GM18868 (cell line): Measurements from ENCODE around the gene SEC61B.
A peak's percentile ranks its signal among the peaks of the same experiment; 100 is the strongest.

Experiments used
- ATAC-seq: cut with Tn5 transposase; IDR thresholded peaks from one replicate; pipeline ENCODE4 v1.9.1; 2021; ENCODE audit warnings: mild to moderate bottlenecking, moderate library complexity; ENCODE audit not compliant: unreplicated experiment

The SEC61B gene

DNA sequence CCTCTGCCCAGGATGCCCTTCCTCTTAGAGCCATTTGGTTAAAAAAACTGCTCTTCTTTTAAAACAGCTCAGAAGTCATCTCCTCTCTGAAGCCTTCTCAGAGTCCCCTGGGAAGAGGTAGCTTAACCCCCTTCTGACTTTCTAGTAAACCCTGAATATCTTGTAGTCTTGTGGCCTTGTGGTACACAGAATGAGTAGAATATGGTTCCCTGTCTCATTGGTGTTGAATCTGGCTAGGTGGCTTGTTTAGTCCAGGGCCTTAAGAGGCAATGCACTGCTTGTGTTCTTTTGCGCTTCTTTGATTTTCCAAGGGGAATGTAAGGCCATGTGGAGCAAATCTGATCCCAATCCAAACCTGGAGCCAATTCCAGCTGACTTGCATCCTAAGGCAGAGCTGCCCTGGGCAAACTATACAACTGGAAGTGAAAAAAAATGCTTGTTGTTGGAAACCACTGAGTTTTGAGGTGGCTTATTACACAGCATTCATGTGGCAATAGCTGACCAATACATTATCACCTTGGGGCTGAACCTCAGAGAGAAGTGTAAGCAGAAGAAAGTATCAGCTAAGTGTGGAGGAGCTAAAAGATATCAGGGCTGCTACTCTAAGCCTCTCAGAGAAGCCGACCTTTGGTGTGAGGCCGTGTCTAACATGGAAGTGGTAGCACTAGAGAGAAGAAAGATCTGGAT lies 31.3 kb upstream of the SEC61B start:
- ATAC-seq: no peak

DNA sequence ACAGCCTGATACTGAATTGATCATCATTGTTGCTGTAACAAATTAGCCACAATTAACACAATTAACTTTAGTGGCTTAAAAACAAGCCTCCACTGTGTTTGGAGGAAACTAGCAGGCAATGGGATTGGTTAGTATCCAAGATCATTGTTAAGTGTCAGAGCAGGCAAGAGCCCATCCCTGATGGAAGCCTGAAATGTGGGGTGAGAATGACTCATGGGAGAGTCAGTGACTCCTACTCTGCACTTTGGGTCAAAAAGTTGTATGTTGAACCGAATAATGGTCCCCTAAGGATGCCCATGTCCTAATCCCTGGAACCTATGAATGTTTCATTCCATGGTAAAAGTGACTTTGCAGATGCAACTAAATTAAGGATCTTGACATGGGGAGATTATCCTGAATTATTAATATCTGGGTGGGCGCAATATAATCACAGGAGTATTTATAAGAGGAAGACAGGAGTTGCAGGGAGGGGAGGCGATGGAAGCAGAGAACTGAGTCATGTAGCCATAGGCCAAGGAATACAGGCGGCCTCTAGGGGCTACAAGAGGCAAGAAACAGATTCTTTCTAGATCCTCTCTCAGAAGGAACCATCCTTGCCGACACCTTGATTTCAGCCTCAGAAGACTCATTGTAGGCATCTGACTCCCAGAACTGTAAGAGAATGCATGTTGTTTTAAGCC lies 29.2 kb upstream of the SEC61B start:
- no peak for ATAC-seq

DNA sequence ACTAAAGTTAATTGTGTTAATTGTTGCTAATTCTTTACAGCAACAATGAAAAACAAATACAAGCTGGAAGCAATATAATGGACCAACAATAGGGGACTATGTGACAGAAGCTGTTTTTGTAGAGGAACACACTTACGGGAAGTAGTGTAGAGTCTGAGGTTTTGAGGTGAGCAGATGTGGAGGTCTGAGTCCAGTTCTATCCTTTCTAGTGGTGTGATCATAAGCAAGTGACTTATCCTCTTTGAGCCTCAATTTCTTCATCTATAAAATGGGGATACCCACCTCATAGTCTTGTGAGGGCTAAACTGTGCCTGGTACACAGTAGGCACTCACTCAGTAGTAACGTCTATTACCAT lies 28.6 kb upstream of the SEC61B start:
- ATAC-seq: no peak

DNA sequence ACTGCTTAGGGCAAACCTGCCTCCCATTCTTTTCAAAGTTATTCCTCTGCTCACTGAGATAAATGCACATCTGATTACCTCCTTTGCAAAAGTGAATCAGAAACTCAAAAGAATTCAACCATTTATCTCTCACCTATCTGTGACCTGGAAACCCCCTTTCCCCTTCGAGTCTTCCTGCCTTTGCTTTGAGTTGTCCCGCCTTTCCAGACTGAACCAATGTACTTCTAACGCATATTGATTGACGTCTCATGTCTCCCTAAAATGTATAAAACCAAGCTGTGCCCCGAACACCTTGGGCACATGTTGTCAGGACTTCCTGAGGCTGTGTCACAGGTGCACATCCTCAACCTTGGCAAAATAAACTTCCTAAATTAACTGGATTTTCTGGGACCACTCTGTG lies 25.6 kb upstream of the SEC61B start:
- peak; percentile 40 for ATAC-seq

DNA sequence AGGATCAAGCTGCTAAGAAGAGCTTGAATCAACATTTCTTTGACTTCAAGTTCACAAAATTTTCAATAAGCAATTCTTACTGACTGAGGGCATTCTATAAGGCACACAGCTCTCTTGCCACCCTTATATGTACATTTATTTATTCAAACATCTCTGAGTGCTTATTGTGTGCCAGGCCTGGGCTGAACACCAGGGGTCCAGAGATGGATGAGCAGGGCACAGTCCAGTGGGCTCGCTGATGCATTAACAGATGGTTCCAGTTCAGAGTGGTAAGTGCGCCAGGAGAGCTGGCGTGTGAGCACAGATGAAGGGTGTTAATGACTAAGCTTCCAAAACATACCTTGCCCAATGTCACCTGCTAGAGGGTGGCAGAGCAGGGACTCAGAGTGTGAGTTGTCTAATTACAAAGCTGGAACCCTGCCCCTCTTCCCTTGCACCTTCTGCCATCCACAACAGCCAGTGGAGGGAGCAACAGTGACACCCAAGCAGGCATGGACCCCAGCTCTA lies 24.9 kb upstream of the SEC61B start:
- ATAC-seq: no peak

DNA sequence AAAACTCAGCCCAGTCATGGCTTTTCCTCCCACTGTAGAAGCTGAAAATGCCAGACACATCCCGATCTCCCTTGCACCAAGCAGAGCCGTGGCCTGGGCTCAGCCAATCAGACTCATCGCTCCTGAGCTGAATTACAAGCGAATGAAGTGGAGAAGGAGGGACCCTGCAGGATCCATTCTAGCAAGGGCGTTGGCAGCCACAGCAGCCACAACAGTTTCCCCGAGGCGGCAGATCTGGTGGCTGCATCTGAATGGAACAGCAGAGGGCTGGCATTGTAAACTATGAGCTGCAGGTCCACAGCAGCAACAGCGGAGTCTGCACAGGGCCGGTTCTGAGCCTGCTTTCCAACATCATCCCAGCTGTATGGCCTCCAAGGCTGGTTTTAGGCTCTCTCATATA lies 24.1 kb upstream of the SEC61B start:
- no peak for ATAC-seq

DNA sequence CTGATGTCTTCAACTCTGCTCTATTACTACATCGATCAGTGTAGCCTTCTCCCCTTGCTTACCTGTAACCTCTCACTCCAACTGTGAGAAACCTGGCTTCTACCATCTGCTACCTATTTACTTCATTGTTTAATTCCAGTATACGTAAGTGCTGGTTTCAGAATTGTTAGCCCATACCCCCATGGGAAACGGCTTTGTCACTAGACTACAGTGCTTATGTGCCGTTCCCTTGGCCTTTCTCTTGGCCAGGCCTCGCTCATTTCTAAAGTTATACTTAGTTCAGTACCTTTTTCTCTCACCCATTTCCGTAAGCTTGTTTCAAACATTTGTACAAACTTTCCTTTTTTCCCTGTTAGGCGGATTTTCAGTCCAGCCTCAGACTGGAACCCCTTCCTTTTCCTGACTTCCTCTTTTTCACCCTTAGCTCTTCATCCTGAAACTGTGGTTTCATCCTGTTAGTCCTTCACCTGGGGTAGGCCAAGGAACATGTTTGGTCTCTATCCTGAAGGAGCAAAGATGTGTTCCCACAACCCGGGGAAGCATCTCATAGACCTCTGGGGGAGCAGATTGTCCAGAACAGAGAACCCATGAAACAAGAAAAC lies 22.0 kb upstream of the SEC61B start:
- peak; percentile 64 for ATAC-seq

DNA sequence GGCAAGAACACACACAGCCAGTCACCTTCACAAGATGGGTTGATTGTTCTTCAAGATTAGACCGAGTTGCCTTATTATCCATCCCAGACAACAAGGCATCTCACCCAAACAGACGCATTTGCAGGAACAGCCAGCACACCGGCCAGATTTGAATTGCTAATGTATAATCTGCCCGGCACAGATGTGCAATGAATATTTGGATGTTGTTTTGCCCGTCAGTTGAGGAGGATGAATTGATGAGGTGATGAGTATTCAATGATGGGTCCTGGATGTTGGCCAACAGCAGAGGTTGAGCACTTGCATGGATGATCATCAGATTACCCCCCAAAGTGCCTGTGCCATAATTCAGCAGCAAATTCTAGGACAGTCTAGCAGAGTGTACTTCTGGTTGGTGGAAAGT lies 20.5 kb upstream of the SEC61B start:
- no peak for ATAC-seq

DNA sequence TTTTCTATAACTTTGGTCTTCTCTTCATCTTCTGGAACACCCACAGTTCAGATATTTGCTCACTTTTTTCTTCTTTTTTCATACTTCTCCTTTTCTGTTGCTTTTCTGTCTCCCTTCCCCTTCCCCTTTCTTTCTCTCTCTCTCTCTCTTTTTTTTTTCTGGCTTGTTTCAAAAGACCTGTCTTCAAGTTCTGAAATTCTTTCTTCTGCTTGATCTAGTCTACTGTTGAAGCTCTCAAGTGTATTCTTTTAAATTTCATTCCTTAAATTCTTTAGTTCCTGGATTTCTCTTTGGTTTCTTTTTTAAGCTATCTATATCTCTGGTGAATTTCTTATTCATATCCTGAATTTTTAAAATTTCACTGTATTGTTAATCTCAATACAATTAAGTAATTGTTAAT lies 11.5 kb upstream of the SEC61B start:
- ATAC-seq: no peak

DNA sequence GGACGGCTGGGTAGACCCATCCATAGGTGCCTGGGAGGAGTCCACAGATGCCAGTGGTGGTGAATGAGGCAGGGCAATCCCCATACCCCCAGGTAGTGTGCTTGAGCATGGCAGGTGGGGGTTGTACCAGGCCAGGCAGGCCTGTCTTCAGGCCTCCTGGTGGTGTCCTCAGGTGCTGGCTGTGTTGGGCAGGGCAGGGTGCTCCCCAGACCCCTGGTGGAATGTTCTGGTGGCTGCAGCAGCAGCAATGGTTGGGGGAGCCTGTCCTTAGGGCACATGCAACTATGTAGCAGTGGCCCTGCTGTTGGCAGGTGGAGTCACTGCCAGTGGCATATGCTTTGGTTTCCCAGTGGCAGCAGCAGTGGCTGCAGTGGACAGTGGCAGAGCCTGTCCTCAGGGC lies 10.3 kb upstream of the SEC61B start:
- ATAC-seq: no peak

DNA sequence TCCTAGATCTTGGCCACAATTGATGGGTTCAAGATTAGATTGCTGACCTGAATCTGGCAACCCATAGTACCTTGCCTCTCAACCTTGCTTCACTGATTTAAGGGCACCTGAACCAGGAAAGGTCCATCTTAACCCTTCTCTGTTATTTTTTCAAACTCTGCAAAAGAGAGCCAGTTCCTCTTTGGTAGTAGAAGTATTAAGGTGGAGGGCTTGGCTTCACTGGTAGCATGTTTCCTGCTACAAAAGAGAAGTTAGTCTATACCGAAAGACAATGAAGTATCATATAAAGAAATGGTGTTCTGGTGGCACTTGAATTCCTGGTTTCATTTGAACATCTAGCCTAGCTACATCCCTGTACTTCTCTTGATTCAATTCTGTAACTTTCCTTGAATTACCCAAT lies 8.9 kb upstream of the SEC61B start:
- no peak for ATAC-seq

DNA sequence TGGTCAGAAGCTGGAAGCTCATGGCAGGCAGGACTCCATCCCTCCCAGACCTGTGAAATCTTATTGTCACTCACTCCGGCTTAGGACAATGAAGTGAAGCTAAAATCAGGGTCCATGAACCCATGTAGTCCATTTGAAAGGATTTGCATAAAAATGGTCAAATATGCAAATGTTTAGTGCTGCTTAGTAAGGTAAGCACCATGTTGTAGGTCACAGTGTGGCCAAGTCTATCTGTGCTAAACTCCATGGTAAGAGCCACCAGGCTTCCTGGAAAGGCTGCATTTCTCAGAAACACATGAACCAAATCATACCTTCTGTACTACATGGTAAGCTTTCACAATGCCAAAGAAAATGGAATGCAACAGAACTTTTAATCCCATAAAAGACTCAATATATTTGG lies 6.0 kb upstream of the SEC61B start:
- ATAC-seq: no peak

DNA sequence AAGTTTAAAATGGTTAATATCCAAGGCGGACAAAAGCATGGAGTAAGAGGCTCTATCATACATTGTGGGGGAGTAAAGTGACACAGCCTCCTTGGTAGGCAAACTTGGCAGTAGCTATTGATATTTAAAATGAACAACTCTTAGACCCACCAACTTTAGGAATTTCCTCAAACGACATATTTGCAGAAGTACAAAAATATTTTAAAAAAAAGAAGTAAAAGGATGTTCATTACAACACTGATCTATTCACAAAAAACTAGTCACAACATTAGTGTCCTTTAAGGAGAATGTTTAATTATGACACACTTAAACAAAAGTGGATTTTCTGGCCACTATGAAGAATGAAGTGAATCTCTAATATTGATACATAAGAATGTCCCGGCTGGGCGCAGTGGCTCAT lies 2.1 kb upstream of the SEC61B start:
- ATAC-seq: no peak

DNA sequence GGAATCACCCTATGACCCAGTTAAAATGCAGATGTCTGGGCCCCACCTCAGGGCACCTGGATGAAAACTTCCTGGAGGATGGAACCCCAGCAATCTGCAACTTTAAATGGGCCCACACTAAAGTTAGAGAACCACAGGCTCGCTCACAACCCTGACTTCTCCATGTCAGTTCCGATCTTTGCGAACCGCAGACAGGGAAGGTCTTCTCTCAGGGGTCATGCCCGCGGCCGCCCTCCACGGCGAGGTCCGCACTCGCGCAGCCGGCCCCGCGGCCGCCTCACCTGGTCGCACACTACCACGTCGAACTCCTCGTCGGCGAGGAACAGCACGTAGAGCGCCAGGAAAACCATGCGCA lies 839 bp upstream of the SEC61B start:
- no peak for ATAC-seq

DNA sequence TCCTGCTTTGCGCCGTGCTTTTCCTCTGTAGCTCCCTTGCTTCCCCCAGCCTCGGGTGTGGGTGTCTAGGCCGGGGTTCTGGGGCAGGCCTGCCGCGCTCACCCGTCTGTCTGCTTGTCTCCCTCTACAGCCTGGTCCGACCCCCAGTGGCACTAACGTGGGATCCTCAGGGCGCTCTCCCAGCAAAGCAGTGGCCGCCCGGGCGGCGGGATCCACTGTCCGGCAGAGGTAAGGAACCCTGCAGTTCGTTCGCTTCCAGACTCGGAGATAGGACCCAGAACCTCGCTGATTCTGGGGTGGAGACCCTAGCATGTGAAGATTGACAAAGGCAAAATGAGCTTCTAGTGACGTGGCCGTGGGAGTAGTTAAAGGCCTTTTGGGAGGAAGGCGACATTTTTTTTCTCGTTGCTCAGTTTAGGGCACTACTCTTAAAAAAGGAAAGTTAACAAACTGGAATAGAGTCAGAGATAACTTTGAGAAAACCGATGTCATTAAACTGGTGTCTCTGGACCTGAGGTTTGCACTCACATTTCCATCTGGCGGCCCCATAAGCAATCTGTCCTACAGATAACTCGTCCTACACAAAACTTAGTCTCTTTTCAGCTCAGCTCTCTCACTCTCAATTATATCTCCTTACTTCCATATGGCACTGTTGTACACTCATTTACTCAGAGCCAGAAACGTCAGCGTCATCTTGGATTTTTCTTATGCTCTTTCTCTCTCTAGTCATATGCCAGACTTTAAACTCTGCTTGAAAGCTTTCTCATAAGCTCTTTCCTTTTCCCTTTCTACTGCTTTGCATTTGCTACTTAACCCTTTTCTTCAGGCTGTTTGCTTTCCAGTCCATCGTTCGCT lies 561 bp downstream of the SEC61B start:
- ATAC-seq: peak; percentile 20

DNA sequence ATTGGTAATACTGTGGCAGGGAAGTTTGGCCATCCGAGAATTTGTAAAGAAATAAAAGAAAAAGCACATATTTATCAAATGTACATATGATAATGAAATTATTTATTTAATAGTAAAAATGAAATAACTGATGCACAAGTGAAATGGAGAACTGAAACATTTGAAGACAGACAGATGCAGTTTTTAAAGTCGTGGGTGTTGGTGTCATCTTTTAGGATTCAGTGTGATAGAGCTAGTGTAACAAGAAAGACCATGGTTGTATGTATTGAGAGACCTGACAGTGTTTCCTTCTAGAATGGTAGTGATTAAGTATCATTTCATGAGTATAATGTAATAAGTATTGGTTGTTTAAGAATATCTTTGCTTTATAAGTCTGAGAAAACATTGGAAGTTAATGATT lies 2.4 kb downstream of the SEC61B start:
- ATAC-seq: no peak

DNA sequence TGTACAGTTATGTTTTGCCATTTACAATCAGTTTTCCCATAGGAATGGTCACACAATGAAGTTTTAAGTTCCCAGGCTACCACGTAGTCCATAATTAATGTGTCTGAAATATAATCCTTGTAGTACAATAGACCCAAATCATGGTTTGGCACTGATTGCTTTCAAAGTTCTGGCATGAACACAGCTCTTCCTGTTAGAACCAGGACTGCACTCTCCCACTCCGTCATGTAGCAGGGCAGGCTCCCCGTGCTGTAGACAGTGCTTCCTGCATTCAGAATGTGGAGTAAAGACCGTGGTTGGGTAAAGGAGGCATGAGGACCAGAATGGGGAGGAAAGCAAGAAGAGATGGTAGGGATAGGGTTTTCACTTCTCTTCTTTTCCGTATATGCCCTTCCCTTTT lies 4.0 kb downstream of the SEC61B start:
- ATAC-seq: no peak

DNA sequence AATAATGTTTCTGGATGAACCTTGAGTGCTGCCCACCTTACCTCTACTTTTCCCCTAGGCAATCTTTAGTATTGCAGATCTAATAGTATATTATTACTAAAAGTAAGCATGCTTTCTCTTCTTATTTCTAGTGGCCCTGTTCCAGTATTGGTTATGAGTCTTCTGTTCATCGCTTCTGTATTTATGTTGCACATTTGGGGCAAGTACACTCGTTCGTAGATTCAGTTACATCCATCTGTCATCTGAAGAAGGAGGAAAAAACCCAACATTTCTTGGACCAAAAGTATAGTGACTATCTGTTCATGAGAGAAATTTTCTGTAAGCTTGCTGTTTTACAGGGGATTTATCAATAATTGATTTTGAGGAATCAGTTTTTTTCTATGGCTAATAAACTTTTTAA lies 8.1 kb downstream of the SEC61B start:
- no peak for ATAC-seq

DNA sequence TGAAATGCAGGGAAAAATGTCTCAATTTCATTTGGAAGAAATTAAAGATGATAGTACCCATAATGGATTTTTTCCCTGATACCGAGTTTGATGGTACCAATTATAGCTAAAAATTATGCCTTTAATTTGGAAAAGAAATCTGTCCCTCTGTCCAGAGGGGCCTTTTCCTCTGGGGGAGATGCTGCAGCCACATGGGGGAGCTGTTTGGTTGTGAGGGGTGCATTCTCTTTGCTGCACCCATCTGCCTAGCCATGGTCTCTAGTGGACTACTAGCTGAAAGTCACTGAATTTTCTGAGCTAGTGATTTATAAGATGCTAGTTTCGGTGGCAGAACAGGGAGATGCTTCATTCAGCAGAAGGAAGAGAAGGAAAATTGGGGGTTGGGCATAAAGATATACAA lies 9.6 kb downstream of the SEC61B start:
- no peak for ATAC-seq

DNA sequence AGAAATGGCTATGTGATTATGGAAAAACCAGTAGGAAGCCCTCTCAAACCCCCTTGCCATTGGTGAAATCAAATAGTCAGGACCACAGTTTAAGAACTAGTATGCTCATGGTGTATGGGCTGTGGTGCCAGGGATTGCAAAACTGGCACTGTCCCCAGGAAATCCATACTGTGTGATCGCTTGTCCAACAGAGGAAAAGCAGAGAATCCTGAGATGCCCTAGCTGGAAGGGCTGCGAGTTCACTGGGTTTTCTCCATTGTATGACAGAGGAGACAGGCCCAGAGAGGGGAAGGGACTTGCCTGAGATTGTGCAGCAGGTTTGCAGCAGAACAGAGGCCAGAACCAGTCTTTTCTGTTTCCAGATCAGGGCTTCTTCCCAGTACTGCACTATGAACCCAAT lies 12.5 kb downstream of the SEC61B start:
- no peak for ATAC-seq

DNA sequence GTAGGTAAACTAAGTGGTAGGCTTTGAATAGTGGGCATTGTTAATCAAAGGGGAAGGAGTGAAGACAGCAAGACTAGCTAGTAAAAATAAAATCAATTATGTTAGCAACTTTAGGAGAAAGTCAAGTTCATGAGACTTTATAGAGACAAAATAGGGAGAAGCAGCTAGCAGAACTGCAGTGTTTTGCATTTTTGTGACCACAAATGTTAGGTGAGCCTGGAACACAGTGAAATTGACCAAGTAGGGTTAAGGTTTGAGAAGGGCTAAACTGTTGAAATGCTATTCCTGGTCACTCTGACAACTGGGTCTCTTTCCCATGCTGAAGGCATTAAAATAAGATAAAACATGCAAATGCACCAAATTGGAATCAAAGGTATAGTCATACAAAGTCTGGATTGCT lies 13.0 kb downstream of the SEC61B start:
- ATAC-seq: no peak
